ENCODE measurements around the gene NLGN4X.

The NLGN4X gene

DNA sequence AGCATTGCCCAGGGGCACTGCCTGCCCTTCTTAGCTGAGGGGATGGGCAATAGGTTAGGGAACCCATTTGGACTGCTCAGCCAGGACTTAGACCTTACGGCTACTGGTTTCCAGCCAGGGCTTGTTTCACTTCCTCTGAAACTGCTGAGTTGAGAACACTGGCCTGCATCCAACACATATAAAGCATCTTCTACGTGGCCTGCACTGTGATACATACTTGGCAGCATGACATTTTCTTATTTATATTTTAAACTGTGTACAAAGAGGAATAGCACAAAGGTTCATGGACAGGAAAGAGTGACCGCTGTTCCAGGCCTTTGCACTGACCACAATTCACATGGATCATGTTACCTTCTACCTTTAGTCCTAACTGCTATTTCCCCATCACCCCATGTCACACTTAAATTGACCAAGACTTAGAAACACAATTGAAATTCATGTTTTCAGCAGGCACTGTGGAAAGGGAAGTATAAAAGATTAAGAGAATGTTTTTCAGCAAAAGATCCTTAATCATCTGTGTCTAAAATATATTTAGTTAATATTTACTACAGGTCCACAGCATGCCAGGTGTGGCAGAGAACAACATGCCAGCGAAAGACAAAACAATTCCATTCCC lies 43.7 kb downstream of the NLGN4X start:
- H3K27me3 Mint-ChIP-seq (ENCODE audit: low read depth, poor library complexity): peaks cover 3% of the 10 kb centered on the region
- peaks cover 24% of the 10 kb centered on the region for H3K36me3 Mint-ChIP-seq (ENCODE audit: low read depth)
- DNase-seq: no peak
- TF ChIP-seq, protein P1, sequence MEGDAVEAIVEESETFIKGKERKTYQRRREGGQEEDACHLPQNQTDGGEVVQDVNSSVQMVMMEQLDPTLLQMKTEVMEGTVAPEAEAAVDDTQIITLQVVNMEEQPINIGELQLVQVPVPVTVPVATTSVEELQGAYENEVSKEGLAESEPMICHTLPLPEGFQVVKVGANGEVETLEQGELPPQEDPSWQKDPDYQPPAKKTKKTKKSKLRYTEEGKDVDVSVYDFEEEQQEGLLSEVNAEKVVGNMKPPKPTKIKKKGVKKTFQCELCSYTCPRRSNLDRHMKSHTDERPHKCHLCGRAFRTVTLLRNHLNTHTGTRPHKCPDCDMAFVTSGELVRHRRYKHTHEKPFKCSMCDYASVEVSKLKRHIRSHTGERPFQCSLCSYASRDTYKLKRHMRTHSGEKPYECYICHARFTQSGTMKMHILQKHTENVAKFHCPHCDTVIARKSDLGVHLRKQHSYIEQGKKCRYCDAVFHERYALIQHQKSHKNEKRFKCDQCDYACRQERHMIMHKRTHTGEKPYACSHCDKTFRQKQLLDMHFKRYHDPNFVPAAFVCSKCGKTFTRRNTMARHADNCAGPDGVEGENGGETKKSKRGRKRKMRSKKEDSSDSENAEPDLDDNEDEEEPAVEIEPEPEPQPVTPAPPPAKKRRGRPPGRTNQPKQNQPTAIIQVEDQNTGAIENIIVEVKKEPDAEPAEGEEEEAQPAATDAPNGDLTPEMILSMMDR (IDR thresholded peaks at IDR 0.05): no peak
- H3K9me3 Mint-ChIP-seq: peaks cover 3% of the 10 kb centered on the region
- peaks cover 11% of the 10 kb centered on the region for H3K4me1 Mint-ChIP-seq
- H3K4me3 Mint-ChIP-seq: no peak overlapping the region
- H3K27ac Mint-ChIP-seq: no peak overlapping the region

DNA sequence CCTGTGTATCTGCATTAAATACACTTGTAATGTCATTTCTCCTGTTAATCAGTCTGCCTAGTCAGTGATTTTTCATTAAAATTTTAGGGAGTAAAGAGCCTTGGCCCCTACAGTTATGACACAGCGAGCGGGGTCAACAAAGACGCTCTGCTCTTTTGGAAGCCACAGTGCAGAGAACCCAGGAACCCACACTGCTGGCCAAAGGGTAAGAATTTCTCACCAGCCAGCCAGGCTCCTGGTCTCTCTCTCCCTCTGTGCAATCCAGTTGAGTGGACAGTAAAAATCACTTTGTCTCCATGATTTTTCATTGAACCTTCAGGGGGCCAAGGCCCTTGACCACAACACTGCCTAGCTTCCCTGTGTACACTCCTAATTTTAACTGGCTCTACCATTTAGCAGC lies 52.8 kb downstream of the NLGN4X start:
- no peak overlapping the region for H3K4me3 Mint-ChIP-seq

DNA sequence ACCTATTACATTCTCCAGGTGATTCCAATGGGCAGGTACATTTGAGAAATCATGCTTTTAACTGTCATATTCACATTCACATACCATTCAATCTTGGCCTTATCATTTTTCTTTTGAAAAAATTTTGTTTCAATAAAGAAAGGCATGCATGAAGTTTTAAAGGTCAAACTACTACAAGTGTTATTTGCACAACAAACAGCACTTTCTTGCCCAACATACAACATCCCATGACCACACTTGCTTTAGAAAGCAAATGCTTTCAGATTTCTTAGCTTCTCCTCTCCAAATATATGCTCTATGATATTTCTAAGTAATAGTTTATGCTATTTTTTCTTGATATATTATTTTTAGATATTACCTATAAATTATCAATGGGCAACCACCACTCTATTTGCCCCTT lies 58.2 kb downstream of the NLGN4X start:
- TF ChIP-seq, protein P1 (IDR thresholded peaks at IDR 0.05): no peak
- no peak overlapping the region for H3K4me3 Mint-ChIP-seq
- H3K27ac Mint-ChIP-seq: no peak overlapping the region
- peaks cover 11% of the 10 kb centered on the region for H3K4me1 Mint-ChIP-seq
- no peaks in the 10 kb centered on the region for H3K9me3 Mint-ChIP-seq
- H3K27me3 Mint-ChIP-seq (ENCODE audit: low read depth, poor library complexity): no peaks in the 10 kb centered on the region
- peaks cover 6% of the 10 kb centered on the region for H3K36me3 Mint-ChIP-seq (ENCODE audit: low read depth)
- DNase-seq: no peak

More for the DNA sequence above, 52.8 kb downstream of the NLGN4X start:
- Mint-ChIP-seq H3K4me1 (peaks cover 5% of the 10 kb centered on the region), H3K27me3 (ENCODE audit: low read depth, poor library complexity) (no peaks in the 10 kb centered on the region), H3K27ac (no peak overlapping the region), H3K9me3 (no peaks in the 10 kb centered on the region), H3K36me3 (ENCODE audit: low read depth) (peaks cover 6% of the 10 kb centered on the region)
- TF ChIP-seq, protein P1 (IDR thresholded peaks at IDR 0.05): no peak
- DNase-seq: no peak

DNA sequence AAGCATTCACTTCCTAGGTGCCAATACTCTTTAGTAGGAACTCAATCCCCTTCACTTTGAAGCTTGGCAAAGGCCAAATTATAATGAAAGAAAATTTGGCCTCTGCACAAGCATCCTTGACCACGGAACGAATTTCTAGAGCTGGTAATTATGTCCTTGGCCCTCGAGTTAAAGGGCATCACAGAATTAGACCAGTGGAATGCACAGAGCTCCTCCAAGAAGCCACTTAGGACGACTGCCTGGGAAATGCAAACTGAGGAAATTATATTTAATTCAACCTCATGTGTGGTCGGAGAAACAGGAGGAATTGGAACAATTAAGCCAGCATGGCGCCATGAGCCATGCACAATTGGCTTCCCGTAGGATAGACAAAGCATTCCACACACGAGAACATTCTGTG lies 59.3 kb downstream of the NLGN4X start:
- TF ChIP-seq, protein P1 (IDR thresholded peaks at IDR 0.05): no peak
- Mint-ChIP-seq H3K27ac (no peak overlapping the region), H3K36me3 (ENCODE audit: low read depth) (peaks cover 6% of the 10 kb centered on the region), H3K4me1 (peaks cover 11% of the 10 kb centered on the region), H3K27me3 (ENCODE audit: low read depth, poor library complexity) (no peaks in the 10 kb centered on the region), H3K9me3 (no peaks in the 10 kb centered on the region), H3K4me3 (no peak overlapping the region)
- no peak for DNase-seq

DNA sequence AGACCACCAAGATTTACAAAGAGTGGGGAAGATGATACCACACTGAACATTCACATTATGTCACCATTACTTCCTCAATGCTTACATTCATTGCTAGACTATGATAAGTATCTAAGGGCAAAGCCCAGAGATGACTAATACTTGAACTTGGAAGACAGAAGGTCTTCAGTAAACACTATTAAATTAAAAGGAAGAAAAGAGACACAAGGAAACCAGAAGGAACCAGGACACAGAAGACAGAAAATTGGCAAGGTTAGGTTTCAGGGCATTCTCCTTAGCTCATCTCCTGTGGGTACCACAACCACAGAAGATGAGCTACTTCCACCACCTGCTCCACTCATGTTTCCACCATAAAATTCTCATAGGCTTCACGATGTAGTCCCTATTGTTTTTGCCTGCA lies 64.9 kb downstream of the NLGN4X start:
- Mint-ChIP-seq H3K4me1 (peaks cover 5% of the 10 kb centered on the region), H3K27me3 (ENCODE audit: low read depth, poor library complexity) (no peaks in the 10 kb centered on the region), H3K4me3 (no peak overlapping the region), H3K9me3 (peaks cover 6% of the 10 kb centered on the region), H3K36me3 (ENCODE audit: low read depth) (peaks cover 8% of the 10 kb centered on the region), H3K27ac (no peak overlapping the region)
- TF ChIP-seq, protein P1 (IDR thresholded peaks at IDR 0.05): no peak
- no peak for DNase-seq

DNA sequence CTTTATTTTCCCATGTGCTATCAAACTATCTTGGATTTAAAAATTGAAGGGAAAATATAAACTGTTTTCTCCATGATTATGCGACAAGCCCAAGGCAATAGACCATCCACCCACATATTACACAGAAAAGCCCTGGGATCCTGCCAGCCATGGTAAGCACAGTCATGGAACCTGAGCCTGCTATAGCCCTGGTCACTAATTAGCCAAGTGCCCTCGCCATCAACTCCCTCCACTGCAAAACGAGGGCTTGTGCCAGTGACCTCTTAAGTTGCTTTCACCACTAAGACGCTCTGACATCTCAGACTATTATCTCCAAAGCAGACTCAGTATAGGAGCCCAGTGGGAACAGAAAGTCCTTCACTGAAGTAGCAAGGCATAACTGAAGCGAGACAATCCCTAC lies 69.2 kb downstream of the NLGN4X start:
- Mint-ChIP-seq H3K9me3 (peaks cover 12% of the 10 kb centered on the region), H3K27ac (no peak overlapping the region), H3K27me3 (ENCODE audit: low read depth, poor library complexity) (no peaks in the 10 kb centered on the region), H3K4me3 (no peak overlapping the region), H3K36me3 (ENCODE audit: low read depth) (peaks cover 17% of the 10 kb centered on the region), H3K4me1 (no peaks in the 10 kb centered on the region)
- no peak for DNase-seq
- TF ChIP-seq, protein P1 (IDR thresholded peaks at IDR 0.05): no peak

Data from nephron progenitor cell (in vitro differentiated cells).